ENCODE data around the gene BACE1-AS.

Gene BACE1-AS

GRCh38 chr11:117295438-117296137 lies 4.4 kb downstream of the BACE1-AS start:
- no peaks in the 10 kb centered on the region for H3K4me1 ChIP-seq (ENCODE audit: control insufficient read depth, low read length)
- H3K9me3 ChIP-seq (ENCODE audit: control insufficient read depth, insufficient read depth, low read length), result no peaks in the 10 kb centered on the region
- TF ChIP-seq CTCF (IDR thresholded peaks at IDR 0.05; ENCODE audit: low read depth, low read length, poor library complexity, severe bottlenecking), result no peak
- H3K4me2 ChIP-seq (ENCODE audit: low read length), result no peak overlapping the region
- H3K4me3 ChIP-seq (ENCODE audit: low read length), result no peak overlapping the region
- H4K20me1 ChIP-seq (ENCODE audit: control insufficient read depth, insufficient read depth, low read depth, low read length), result no peaks in the 10 kb centered on the region
- H3K27me3 ChIP-seq (ENCODE audit: control insufficient read depth, low read length), result 0 out of 2 replicates have a peak, but pooled peaks cover 2% of the 10 kb centered on the region
- no peak overlapping the region for H3K27ac ChIP-seq (ENCODE audit: low read depth, low read length)
- no peaks in the 10 kb centered on the region for H3K36me3 ChIP-seq (ENCODE audit: control insufficient read depth, low read length)
- no peaks in the 10 kb centered on the region for H3F3A ChIP-seq (ENCODE audit: control insufficient read depth, insufficient read depth)
- no peaks in the 10 kb centered on the region for H3K9me2 ChIP-seq (replicated peaks; ENCODE audit: control insufficient read depth, low read length)
- H3K79me2 ChIP-seq (ENCODE audit: control insufficient read depth, low read length), result no peaks in the 10 kb centered on the region

DNA sequence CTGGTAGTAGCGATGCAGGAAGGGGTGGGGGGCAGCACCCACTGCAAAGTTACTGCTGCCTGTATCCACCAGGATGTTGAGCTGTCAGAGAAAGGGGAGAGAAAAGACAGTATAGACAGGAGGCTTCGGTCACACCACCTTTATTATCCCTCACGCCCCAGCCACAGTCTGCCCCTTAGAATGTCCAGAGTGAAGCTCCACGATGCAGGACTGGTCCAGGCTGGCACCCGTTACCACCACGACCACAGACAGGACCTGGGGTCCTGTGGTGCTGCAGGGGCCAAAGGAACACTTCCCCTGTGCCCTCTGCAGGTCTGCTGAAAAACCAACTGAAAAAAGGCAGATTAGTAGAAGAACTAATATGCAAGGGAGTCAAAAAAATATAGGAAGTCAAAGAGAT lies 5.7 kb downstream of the BACE1-AS start:
- no peak overlapping the region for H3K4me2 ChIP-seq (ENCODE audit: low read length)
- H3K9me3 ChIP-seq (ENCODE audit: control insufficient read depth, insufficient read depth, low read length), result no peaks in the 10 kb centered on the region
- H3F3A ChIP-seq (ENCODE audit: control insufficient read depth, insufficient read depth), result no peaks in the 10 kb centered on the region
- H3K4me3 ChIP-seq (ENCODE audit: low read length), result no peak overlapping the region
- H3K27me3 ChIP-seq (ENCODE audit: control insufficient read depth, low read length), result 0 out of 2 replicates have a peak, but pooled peaks cover 6% of the 10 kb centered on the region
- H3K4me1 ChIP-seq (ENCODE audit: control insufficient read depth, low read length), result no peaks in the 10 kb centered on the region
- H3K27ac ChIP-seq (ENCODE audit: low read depth, low read length), result no peak overlapping the region
- no peaks in the 10 kb centered on the region for H3K9me2 ChIP-seq (replicated peaks; ENCODE audit: control insufficient read depth, low read length)
- TF ChIP-seq EZH2phosphoT487 (IDR thresholded peaks at IDR 0.05; ENCODE audit: borderline replicate concordance, low read length) (no peak), CTCF (IDR thresholded peaks at IDR 0.05; ENCODE audit: low read depth, low read length, poor library complexity, severe bottlenecking) (no peak)
- H3K36me3 ChIP-seq (ENCODE audit: control insufficient read depth, low read length), result no peaks in the 10 kb centered on the region
- H4K20me1 ChIP-seq (ENCODE audit: control insufficient read depth, insufficient read depth, low read depth, low read length), result no peaks in the 10 kb centered on the region
- H3K79me2 ChIP-seq (ENCODE audit: control insufficient read depth, low read length), result no peaks in the 10 kb centered on the region

- TF ChIP-seq EZH2phosphoT487 (IDR thresholded peaks at IDR 0.05; ENCODE audit: borderline replicate concordance, low read length) (no peak), CTCF (IDR thresholded peaks at IDR 0.05; ENCODE audit: low read depth, low read length, poor library complexity, severe bottlenecking) (no peak)
Measured at GRCh38 chr11:117298195-117298594, 7.0 kb downstream of the BACE1-AS start.

More at GRCh38 chr11:117298195-117298594, 7.0 kb downstream of the BACE1-AS start:
- H3F3A ChIP-seq (ENCODE audit: control insufficient read depth, insufficient read depth), result no peaks in the 10 kb centered on the region
- 0 out of 2 replicates have a peak, but pooled peaks cover 6% of the 10 kb centered on the region for H3K27me3 ChIP-seq (ENCODE audit: control insufficient read depth, low read length)
- H3K9me2 ChIP-seq (replicated peaks; ENCODE audit: control insufficient read depth, low read length), result no peaks in the 10 kb centered on the region
- H3K79me2 ChIP-seq (ENCODE audit: control insufficient read depth, low read length), result no peaks in the 10 kb centered on the region
- H3K4me1 ChIP-seq (ENCODE audit: control insufficient read depth, low read length), result no peaks in the 10 kb centered on the region
- H3K27ac ChIP-seq (ENCODE audit: low read depth, low read length), result no peak overlapping the region
- no peak overlapping the region for H3K4me3 ChIP-seq (ENCODE audit: low read length)
- no peak overlapping the region for H3K4me2 ChIP-seq (ENCODE audit: low read length)
- H4K20me1 ChIP-seq (ENCODE audit: control insufficient read depth, insufficient read depth, low read depth, low read length), result no peaks in the 10 kb centered on the region
- H3K36me3 ChIP-seq (ENCODE audit: control insufficient read depth, low read length), result no peaks in the 10 kb centered on the region
- no peaks in the 10 kb centered on the region for H3K9me3 ChIP-seq (ENCODE audit: control insufficient read depth, insufficient read depth, low read length)

All from DOHH2 (cell line).